Activated CD8-positive, alpha-beta memory T cell treated with anti-CD3 and anti-CD28 coated beads, Interleukin-2, amount 50 U/mL, for 24 hours (primary cell): Measurements from ENCODE around the gene SPOCK1.

Experiments
- DNase-seq: peaks from one replicate; pipeline ENCODE4 v3.0.0-alpha.2; 2020; ENCODE audit errors: extremely low read depth

SPOCK1 gene

GRCh38 chr5:137071526-137071925 lies 427.6 kb downstream of the SPOCK1 start:
- DNase-seq = no peak

GRCh38 chr5:137070521-137070920 lies 428.6 kb downstream of the SPOCK1 start:
- DNase-seq = no peak

GRCh38 chr5:137069358-137069757 lies 429.8 kb downstream of the SPOCK1 start:
- no peak for DNase-seq

GRCh38 chr5:137061382-137061781 lies 437.7 kb downstream of the SPOCK1 start:
- DNase-seq = no peak

DNA sequence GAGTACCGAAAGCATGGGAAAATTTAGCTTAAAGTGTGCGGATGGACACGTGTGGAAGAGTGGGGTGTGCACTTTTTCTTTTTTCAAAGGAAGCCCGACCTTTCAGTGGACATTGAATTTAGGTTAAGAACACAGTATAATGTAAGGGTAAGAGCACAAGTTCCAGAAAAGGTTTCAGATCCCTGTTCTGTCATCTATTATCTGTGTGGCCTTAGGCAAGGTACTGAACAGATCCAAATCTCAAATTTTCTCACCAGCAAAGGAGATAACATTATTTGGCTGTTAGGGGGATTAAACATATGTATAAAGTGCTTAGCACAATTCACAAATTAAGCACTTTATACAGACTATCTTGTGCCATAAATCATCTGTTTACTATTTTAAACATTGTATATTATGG lies 441.0 kb downstream of the SPOCK1 start:
- DNase-seq = no peak

GRCh38 chr5:137056676-137057075 lies 442.4 kb downstream of the SPOCK1 start:
- no peak for DNase-seq

DNA sequence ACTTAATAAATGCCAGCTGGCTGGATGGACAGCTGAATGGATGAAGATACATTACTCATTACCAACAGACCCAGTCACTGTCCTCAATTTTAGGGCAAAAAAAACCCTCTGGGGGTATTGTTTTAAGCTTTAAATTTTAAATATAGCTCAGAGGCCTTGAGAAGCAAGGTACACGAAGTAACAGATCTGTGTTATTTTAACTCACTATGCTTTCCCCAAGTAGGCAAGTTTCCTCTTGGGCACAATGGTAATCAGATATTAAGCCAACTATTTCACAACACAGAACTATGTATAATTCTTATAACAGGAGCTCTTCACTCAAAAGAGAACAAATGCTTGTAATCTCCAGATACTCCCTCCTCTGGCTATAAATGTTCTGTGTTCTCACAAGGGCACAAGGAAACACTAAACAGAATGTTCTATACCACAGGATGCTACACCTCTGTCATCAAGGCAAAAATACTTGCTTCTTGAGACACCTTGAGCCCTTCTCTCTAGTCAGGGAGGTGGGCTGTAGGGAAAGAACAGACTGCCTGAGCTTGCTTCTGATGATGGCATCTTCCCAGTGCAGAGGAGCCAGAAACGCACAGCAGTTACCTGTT lies 443.8 kb downstream of the SPOCK1 start:
- no peak for DNase-seq

DNA sequence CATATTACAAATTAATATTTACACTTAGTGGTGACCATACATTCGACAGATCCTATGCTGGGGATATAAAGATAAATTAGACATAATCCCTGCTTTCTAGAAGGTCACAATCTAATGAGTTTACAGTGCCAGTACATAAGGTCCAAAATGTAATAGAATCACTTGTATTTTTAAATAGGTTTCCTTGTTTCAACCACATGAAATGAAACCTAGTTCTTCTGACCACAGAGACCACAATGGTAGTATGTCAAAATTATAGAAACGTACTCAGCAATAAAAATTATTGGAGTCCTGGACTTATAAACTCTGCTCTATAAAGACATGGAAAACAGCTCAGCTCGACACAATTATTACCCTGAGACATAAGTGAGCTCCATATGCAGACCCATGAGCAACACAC lies 444.3 kb downstream of the SPOCK1 start:
- no peak for DNase-seq

GRCh38 chr5:137054335-137054734 lies 444.8 kb downstream of the SPOCK1 start:
- DNase-seq = no peak

DNA sequence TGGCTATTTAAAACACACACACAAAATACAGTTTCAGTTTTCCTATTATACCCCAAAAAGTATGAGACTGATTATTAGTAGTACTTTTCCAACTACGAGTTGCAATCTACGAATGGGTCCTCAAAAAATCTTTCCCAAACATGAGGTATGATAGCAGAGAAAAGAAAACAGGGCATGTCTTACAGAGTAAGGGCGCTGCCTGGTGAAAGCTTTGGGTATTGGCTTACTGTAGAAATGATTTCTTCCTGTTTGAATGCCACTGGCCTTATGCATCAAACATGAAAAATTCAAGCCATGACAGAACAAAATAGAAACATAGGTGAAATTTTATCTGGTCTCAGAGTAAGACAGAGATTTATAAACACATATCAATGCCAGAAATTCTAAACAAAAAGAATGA lies 448.0 kb downstream of the SPOCK1 start:
- DNase-seq = no peak

DNA sequence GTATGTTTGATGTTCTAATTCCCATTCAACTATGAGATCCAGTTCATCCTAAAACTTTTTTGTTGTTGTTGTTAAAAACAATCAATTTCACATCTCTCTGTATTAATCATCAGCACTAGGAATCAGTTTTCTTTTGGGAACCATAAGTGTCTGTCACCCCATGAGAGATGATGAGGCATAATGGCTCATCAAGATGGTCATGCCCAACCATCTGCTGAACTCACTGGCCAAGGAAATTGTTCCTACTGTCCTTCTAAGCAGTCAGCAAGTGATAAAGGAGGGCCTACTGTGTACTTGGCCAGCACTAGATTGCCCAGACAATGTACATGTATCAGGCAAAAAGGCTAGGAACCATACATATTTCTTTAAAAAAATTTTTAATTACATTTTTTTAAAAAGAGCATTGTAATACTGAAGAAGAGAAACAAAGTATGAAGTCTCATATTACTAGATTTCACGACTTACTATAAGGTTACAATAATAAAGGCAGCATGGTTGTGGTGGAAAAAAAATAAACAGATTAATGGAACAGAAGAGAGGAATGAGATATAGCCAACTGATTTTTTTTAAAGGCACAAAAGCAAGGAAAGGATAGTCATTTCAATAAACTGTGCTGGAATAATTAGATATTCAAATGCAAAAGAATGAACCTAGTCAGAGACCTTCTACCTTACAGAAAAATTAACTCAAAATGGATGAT lies 458.3 kb downstream of the SPOCK1 start:
- DNase-seq = no peak

DNA sequence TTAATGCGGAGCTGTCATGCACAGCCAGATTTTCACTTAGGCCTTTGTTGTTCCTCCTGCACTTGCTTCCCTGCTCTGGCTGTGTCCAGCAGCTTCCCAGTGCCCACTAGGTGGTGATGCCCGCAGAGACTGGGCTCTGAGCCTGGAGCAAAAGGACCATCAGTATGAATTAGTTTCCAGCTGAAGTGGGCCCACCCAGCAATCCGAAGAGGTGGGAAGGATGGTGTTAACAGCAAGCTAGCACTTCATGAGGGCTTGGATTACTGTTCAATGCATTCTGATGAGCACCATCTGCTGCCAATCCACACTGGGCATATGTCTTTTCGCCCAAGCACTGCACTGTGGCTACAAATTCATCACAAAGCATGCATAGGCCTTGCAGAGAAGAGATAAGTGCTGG lies 459.1 kb downstream of the SPOCK1 start:
- no peak for DNase-seq

GRCh38 chr5:137037848-137038247 lies 461.3 kb downstream of the SPOCK1 start:
- DNase-seq = no peak

GRCh38 chr5:137036640-137037039 lies 462.5 kb downstream of the SPOCK1 start:
- no peak for DNase-seq

DNA sequence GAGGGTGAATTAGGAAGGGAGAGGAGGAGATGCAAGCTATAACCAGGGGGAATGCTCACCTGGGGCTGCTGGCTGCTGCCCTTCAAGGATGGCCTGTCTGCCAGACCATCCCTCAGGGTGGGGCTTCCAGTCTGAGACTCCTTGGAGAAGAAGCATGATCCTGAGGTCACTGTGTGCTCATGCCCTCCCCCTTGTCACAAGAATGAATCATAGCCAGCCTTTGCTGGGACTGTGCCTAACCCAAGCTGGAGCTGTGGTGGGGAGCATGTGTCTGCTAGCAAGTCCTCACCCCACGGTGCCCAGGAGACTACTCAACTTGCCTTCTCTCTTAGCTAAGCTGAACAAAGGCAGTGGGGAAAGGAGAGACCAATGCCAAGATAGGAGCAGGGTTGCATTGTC lies 463.6 kb downstream of the SPOCK1 start:
- DNase-seq = no peak

GRCh38 chr5:137034764-137035479 lies 464.2 kb downstream of the SPOCK1 start:
- no peak for DNase-seq

DNA sequence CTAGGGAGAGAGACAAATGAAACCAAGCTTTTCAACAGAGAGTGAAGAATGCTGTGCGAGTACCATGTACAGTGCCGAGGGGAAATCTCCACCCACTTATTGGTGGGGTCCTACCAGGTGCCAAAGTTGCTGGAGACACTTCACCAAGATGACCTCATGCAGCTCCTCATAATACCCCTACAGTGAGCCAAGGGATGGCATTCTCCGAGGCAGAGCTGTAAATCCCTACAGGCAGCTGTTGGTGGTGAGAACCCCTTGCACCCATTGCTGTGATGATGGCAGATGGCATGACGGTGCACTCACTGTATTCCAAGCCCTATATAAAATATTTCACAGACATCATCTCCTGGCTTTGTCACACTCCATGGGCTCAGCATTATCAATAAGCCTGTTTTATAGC lies 464.9 kb downstream of the SPOCK1 start:
- DNase-seq = no peak

- DNase-seq = no peak
Observed at GRCh38 chr5:137032929-137033328, 466.2 kb downstream of the SPOCK1 start.

- DNase-seq = no peak
Observed at GRCh38 chr5:137027758-137028157, 471.4 kb downstream of the SPOCK1 start.

DNA sequence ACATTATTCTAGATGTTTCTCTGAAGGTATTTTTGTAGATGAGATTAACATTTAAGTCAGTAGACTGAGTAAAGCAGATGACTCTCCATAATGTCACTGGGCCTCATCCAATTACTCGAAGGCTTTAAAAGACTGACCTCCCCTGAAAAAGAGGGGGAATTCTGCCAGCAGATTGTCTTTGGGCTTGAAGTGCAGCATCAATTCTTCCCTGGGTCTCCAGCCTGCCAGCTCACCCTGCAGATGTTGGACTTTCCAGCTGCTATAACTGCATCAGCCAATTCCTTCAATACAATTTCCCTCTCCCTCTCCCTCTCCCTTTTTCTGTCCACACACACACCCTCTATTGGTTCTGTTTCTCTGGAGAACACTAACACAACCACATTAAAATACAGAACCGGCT lies 472.8 kb downstream of the SPOCK1 start:
- no peak for DNase-seq

- DNase-seq = no peak
Observed at GRCh38 chr5:137024044-137024443, 475.1 kb downstream of the SPOCK1 start.

GRCh38 chr5:137023371-137023770 lies 475.8 kb downstream of the SPOCK1 start:
- DNase-seq = no peak

- DNase-seq = no peak
Observed at GRCh38 chr5:137022725-137023124, 476.4 kb downstream of the SPOCK1 start.
